GM19438 (cell line): ENCODE measurements around the gene MILR1.
"Not testable (repeated sequence)": the region's sequence is repeated elsewhere in the genome, so short reads cannot be mapped to it uniquely, and the experiment has no call there.

Source experiments
- ATAC-seq: cut with Tn5 transposase; IDR thresholded peaks from one replicate; pipeline ENCODE4 v1.9.1; 2021; ENCODE audit warnings: low read depth; ENCODE audit not compliant: unreplicated experiment

The MILR1 gene

GRCh38 chr17:64466834-64467233, 17.9 kb downstream of the MILR1 start:
- ATAC-seq: not testable (repeated sequence)

DNA sequence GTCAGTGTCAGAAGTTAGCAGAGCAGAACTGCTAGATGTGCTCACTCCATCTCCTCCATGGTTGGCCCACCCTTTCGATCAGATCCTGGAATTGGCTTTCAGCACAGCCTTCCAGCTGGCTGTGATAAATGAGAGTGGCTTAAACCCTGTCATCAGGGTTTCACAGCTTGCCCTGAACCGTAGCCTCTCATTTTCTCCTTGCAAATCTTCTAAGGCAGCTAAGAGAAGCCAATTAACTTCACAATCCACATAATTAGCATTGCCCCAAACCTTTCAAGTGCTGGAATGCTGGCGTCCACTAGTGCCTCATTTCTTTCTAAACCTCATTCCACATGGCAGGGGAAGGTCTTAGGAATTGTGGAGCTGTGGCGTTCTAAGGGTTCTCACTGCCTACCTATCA, 21.7 kb downstream of the MILR1 start:
- no peak for ATAC-seq

GRCh38 chr17:64471440-64471839, 22.5 kb downstream of the MILR1 start:
- no peak for ATAC-seq

DNA sequence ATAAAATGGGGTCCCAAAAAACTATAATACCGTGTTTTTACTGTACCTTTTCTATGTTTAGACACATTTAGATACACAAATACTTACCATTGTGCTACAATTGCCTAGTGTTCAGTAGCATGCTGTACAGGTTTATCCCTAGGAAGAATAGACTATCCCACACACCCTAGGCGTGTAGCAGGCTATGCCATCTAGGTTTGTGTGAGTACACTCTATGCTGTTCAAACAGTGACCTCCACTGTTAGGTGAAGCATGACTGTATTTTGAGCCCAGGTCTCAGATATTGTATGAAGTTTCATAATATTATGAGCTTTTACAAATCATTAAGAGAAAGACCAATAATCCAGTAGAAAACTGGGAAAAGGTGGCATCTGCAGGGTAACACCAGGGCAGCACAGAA, 23.6 kb downstream of the MILR1 start:
- ATAC-seq: no peak

GRCh38 chr17:64477849-64478248, 28.9 kb downstream of the MILR1 start:
- ATAC-seq: no peak

GRCh38 chr17:64480951-64481350, 32.0 kb downstream of the MILR1 start:
- no peak for ATAC-seq

- no peak for ATAC-seq
Observed at GRCh38 chr17:64484380-64484779, 35.5 kb downstream of the MILR1 start.

GRCh38 chr17:64488301-64488700, 39.4 kb downstream of the MILR1 start:
- no peak for ATAC-seq

- no peak for ATAC-seq
Observed at GRCh38 chr17:64491034-64491860, 42.3 kb downstream of the MILR1 start.

DNA sequence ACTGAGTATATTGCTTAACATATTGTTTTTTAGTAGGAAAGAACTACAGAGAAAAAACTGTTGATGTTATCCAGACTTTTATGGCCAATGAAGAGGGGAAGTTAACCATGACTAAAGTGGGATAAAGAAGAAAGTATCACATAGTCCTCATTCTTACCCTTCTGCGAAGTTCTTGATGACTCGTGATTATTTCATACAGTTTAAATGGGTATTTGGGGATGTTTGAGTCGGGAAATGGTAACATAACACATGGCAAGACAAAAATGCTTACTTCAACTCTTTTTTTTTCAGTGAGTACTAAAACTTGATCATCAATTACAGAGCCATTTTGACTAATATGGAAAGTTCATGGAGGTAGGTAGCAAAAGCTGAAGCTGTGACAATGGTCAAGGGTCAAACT, 43.1 kb downstream of the MILR1 start:
- no peak for ATAC-seq

GRCh38 chr17:64492481-64493109, 43.7 kb downstream of the MILR1 start:
- no peak for ATAC-seq

DNA sequence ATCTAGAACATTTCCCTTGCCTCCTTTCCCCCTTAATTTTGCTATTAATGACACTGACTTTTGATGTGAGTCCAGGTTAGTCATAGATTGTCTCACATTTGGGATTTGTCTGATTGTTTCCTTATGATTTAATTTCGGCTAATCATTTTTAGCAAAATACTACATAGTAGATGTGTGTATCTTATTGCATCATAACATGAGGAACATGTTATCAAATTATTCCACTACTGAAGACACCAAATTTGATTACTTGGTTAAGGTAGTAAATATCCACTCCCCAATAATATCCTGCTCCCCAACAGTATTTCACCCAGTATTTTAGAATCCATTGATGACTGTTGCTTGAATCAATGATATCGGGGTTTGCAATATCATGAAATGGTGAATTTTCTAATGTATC, 45.2 kb downstream of the MILR1 start:
- no peak for ATAC-seq

DNA sequence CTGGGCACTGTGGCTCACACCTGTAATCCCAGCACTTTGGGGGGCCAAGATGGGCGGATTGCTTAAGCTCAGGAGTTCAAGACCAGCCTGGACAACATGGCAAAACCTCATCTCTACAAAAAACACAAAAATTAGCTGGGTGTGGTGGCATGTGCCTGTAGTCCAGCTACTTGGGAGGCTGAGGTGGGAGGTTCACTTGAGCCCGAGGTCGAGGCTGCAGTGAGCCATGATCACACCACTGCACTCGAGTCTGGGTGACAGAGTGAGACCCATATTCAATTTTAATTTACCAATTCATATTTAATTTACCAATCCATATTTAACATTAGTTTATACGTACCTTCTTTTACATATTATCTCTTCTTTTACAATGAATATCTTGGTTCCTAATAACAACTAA, 46.4 kb downstream of the MILR1 start:
- ATAC-seq: not testable (repeated sequence)

DNA sequence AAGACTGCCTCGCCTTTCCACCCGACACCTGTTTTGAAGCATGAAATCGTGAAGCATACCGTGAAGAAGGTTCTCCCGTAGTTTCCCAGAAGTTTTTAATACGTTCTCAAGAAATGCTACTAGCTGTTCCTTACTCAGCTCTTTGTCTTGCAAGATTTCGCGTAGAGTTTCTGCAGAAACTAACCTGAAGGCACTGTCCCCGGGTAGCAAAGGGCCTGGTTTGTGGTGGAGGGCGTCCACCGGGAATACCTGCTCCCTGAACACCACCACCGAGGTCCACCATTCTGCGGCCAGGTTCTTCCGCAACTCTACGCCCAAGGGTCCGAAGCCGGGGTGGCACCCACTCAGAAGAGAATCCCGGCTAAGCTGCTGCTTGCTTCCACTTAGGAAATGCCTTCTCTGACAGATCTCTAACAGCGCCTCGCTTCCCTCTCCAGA, 47.5 kb downstream of the MILR1 start:
- ATAC-seq: no peak

- peak; percentile 76 for ATAC-seq
Observed at GRCh38 chr17:64496786-64497564, 48.1 kb downstream of the MILR1 start, which contains the start of gene POLG2. Gene POLG2, minus strand, starts transcription at chr17:64497054. Its CDS starts 86 bp downstream, at chr17:64496968.

DNA sequence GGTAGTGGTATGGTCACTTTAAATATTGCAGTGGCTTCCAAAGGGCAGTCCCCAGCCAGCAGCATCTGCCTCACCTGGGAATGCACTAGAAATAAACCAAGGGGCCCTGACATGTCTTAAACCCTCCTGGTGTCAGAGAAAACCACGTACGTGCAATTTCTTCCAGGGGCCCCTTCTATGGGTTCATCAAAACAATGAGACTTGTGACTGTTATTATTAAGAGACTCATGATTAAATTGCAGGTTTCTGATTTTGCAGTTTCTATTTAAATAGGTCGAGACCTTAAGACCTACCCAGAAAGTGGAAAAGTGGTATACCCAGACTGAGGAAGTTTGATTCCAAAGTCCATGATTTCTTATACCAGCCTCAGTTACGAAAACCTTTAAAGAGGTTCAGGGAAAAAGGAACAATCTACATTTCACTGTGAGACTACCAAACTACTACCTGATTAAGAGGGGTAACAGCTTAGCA, 48.7 kb downstream of the MILR1 start:
- no peak for ATAC-seq

DNA sequence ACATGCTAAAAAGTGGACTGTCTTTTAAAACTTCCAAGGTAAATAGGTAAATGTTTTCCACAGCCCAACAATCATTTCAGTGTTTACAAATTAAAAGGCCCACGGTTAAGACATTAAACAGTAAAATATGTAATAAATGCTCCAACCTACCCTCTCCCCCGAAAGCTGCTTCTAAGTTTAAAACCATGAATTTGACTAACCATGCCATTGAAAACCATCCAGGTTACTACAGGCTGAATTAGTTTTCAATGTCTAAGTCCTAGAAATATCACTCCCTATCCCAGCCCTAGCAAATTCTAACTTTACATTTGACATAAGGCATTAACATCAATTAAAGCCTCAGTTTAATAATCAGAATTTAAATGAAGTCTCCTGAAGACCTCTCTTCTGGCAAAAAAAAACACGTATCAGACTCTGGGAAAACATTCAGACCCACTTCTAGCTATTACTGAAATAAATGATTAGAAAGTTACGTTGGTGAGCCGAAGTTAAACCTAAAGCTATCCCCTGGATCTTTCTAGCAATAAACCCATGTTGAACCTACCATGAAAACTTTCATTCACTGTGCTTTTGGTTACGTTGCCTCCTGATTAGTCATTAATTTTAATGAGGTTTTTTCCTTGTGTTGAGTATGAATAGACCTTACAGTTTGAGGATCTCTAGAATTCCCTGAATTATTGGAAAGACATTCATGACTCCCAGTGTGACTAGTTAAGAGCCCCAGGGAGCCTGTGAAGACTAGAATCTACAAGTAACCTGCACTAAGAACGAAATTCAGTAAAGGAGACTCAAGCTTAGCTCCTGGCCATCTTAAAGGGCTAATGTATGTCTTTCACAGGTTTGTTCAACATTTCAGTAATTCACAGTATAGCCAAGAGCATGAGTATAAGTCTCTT, 49.6 kb downstream of the MILR1 start:
- no peak for ATAC-seq

DNA sequence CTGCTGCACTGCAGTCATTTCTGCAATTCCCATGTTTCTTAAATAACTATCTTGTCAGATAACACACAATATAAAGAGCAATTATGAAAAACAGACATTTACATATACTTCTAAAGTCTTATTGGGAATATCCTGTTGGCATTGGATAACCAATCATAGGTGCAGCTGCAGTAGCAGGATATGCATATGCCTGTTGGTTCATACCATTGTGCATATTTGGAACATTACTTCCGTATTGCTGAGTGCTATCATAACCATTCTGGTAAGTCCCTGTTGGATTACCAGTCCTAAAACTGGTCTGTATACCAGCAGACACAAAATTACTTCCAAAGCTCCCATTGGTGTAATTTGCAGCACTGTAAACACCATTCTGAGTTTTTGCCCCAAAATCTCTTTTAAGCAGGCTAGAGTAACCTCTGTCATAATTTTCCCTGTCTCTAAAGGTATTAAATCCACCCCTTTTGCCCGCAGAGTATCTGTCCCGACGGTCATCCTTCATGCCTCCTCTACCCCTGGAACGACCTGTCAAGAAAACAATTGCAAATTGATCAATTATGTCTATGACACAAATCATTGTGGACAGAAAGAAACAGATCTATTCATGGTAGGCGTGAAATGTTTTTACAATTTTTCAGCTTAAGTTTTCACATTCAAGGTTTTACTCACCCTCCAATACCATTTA, 51.0 kb downstream of the MILR1 start:
- ATAC-seq: no peak

DNA sequence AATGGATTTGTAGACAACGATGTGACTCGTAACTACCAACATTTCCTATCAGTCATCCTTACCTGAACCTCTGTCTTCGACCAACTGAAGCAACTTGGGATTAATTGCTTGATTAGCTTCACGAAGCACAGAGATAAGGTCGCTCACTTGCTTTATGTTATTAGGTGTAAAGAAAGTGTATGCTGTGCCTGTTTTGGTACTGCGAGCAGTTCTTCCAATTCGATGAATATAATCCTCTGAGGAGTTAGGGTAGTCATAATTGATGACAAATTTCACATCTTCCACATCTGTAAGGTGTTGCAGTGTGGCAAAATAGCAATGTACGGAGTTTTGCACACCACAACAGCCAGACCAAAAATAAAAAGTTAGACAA, 51.6 kb downstream of the MILR1 start:
- no peak for ATAC-seq
